ENCODE data around the gene UMPS.

UMPS gene

GRCh38 chr3:124761250-124761796, 31.1 kb downstream of the UMPS start:
- peak overlapping the region; percentile 70 for H3K27ac ChIP-seq

GRCh38 chr3:124761935-124762660, 31.8 kb downstream of the UMPS start:
- H3K27ac ChIP-seq: peak overlapping the region; percentile 70
- no peak for TF ChIP-seq CTCF (conservative IDR thresholded peaks at IDR 0.05)

More at GRCh38 chr3:124761250-124761796, 31.1 kb downstream of the UMPS start:
- peak; percentile 95 for TF ChIP-seq CTCF (conservative IDR thresholded peaks at IDR 0.05)

GRCh38 chr3:124762661-124763011, 32.4 kb downstream of the UMPS start:
- peak overlapping the region; percentile 70 for H3K27ac ChIP-seq
- no peak for TF ChIP-seq CTCF (conservative IDR thresholded peaks at IDR 0.05)

- no peak for TF ChIP-seq CTCF (conservative IDR thresholded peaks at IDR 0.05)
These were observed 33.0 kb downstream of the UMPS start for GRCh38 chr3:124763206-124763605.

GRCh38 chr3:124763644-124764358, 33.5 kb downstream of the UMPS start:
- TF ChIP-seq CTCF (conservative IDR thresholded peaks at IDR 0.05): no peak

More at GRCh38 chr3:124763206-124763605, 33.0 kb downstream of the UMPS start:
- peak overlapping the region; percentile 70 for H3K27ac ChIP-seq

GRCh38 chr3:124764746-124765145, 34.5 kb downstream of the UMPS start:
- H3K27ac ChIP-seq: no peak overlapping the region
- no peak for TF ChIP-seq CTCF (conservative IDR thresholded peaks at IDR 0.05)

More at GRCh38 chr3:124763644-124764358, 33.5 kb downstream of the UMPS start:
- peak overlapping the region; percentile 70 for H3K27ac ChIP-seq

- TF ChIP-seq CTCF (conservative IDR thresholded peaks at IDR 0.05): no peak
- H3K27ac ChIP-seq: no peak overlapping the region
These were observed 35.1 kb downstream of the UMPS start for GRCh38 chr3:124765197-124765840.
